Adrenal gland (tissue), 5 donors: ENCODE data around the gene CAMK2A.

Source experiments
- POLR2A ChIP-seq, 2 donors: fragments of 450-650 bp; IDR thresholded peaks; one replicate each; pipeline ENCODE4 v1.6.1; 2017; ENCODE audit warnings: antibody characterized with exemption in 2 of 2, mild to moderate bottlenecking in 2 of 2, moderate library complexity in 1 of 2
- TF ChIP-seq, protein P1 (sequence below), 6 experiments: fragments of 450-650 bp in 4 of 6; fragments of 200-600 bp in 2 of 6; sonication (generic) in 1 of 6; IDR thresholded peaks; 1 replicate in 5 of 6; 2 replicates in 1 of 6; pipeline versions ENCODE4 v1.5.1 to v1.8.0; 2016 to 2021; ENCODE audit warnings: antibody characterized with exemption in 6 of 6, mild to moderate bottlenecking in 2 of 6, moderate library complexity in 1 of 6
- donor health status: DM: no; HTN: no; CAD: no.

DNA sequence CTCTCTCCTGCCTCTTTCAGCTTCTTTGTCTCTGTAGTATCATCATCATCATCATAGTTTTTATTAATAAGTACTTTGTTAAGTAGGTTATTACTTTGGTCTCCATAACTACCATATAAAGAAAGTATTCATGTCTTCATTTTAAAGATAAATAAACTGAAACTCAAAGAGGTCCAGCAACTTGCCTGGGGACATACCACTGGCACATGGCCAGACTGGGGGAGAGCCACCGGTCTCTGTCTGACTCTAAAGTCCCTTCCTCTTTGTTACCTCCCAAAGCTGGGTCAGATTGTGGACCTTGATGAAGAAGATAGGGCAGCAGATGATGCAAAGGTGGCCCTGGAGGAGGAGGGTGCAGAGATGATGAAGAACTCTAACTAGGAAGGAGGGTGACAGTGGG is 114.5 kb downstream of the CAMK2A start:
- no peak for TF ChIP-seq POLR2A (IDR thresholded peaks at IDR 0.05)
- TF ChIP-seq, protein P1, sequence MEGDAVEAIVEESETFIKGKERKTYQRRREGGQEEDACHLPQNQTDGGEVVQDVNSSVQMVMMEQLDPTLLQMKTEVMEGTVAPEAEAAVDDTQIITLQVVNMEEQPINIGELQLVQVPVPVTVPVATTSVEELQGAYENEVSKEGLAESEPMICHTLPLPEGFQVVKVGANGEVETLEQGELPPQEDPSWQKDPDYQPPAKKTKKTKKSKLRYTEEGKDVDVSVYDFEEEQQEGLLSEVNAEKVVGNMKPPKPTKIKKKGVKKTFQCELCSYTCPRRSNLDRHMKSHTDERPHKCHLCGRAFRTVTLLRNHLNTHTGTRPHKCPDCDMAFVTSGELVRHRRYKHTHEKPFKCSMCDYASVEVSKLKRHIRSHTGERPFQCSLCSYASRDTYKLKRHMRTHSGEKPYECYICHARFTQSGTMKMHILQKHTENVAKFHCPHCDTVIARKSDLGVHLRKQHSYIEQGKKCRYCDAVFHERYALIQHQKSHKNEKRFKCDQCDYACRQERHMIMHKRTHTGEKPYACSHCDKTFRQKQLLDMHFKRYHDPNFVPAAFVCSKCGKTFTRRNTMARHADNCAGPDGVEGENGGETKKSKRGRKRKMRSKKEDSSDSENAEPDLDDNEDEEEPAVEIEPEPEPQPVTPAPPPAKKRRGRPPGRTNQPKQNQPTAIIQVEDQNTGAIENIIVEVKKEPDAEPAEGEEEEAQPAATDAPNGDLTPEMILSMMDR (IDR thresholded peaks at IDR 0.05) = no peak
